ENCODE data around the gene RNASEH2B. TPM values are rescaled to one million over a fixed set of nuclear protein-coding genes. Genes with fewer than 3 reads are reported as not detected.
A peak's percentile ranks its signal among the peaks of the same experiment; 100 is the strongest.

RNASEH2B gene
- total RNA-seq, 1 experiment from 2014 or later: 33.3 TPM

DNA sequence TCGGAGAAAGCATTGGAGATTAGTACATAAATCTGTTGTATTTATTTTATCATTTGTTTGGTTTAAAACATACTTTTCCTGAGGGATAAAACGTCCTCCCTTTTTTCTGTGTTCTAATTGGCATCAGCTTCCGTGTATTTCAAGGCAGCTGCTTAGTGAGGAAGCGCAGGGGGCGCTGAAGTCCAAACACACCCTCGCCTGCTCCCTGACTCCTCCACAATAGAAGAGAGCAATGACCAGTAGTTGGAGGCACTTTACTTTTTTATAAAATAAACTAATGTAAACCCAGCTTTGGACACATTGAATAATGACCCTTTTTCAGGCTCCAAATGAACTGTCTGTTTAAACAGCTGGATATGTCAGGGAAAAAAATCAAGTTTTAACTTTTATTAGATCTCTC, 79.9 kb downstream of the RNASEH2B start:
- H3K27me3 Mint-ChIP-seq (ENCODE audit: low read depth): peaks cover 13% of the 10 kb centered on the region
- H3K4me1 Mint-ChIP-seq: peaks cover 35% of the 10 kb centered on the region
- peaks cover 2% of the 10 kb centered on the region for H3K36me3 Mint-ChIP-seq
- ChIA-PET POLR2A (interaction anchor here (1.1 kb wide), 1 partner anchor 8 kb away, joined by 3 read pairs; no protein-coding TSS in a partner anchor), CTCF (interaction anchor here (0.5 to 1.9 kb wide), 12 partner anchors 20 to 393 kb away, joined by 3 to 9 read pairs (median 5); no protein-coding TSS in a partner anchor)
- TF ChIP-seq JAZF1 (CRISPR knock-in tag; IDR thresholded peaks at IDR 0.05): no peak
- no peak for TF ChIP-seq ZNF396 (CRISPR knock-in tag; IDR thresholded peaks at IDR 0.05; ENCODE audit: borderline replicate concordance)
- TF ChIP-seq SOX15 (CRISPR knock-in tag; IDR thresholded peaks at IDR 0.05): no peak
- TF ChIP-seq NR2C2 (CRISPR knock-in tag; IDR thresholded peaks at IDR 0.05): no peak
- no peak for TF ChIP-seq KAT7 (CRISPR knock-in tag; IDR thresholded peaks at IDR 0.05; ENCODE audit: borderline replicate concordance)
- TF ChIP-seq MAX (CRISPR knock-in tag; IDR thresholded peaks at IDR 0.05): no peak
- TF ChIP-seq CBFB (CRISPR knock-in tag; IDR thresholded peaks at IDR 0.05; ENCODE audit: low read depth): no peak
- TF ChIP-seq, protein P1, sequence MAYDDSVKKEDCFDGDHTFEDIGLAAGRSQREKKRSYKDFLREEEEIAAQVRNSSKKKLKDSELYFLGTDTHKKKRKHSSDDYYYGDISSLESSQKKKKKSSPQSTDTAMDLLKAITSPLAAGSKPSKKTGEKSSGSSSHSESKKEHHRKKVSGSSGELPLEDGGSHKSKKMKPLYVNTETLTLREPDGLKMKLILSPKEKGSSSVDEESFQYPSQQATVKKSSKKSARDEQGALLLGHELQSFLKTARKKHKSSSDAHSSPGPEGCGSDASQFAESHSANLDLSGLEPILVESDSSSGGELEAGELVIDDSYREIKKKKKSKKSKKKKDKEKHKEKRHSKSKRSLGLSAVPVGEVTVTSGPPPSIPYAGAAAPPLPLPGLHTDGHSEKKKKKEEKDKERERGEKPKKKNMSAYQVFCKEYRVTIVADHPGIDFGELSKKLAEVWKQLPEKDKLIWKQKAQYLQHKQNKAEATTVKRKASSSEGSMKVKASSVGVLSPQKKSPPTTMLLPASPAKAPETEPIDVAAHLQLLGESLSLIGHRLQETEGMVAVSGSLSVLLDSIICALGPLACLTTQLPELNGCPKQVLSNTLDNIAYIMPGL (CRISPR knock-in tag; IDR thresholded peaks at IDR 0.05): no peak
- TF ChIP-seq, protein P2, sequence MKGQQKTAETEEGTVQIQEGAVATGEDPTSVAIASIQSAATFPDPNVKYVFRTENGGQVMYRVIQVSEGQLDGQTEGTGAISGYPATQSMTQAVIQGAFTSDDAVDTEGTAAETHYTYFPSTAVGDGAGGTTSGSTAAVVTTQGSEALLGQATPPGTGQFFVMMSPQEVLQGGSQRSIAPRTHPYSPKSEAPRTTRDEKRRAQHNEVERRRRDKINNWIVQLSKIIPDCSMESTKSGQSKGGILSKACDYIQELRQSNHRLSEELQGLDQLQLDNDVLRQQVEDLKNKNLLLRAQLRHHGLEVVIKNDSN (CRISPR knock-in tag; IDR thresholded peaks at IDR 0.05): no peak
- TF ChIP-seq, protein P3, sequence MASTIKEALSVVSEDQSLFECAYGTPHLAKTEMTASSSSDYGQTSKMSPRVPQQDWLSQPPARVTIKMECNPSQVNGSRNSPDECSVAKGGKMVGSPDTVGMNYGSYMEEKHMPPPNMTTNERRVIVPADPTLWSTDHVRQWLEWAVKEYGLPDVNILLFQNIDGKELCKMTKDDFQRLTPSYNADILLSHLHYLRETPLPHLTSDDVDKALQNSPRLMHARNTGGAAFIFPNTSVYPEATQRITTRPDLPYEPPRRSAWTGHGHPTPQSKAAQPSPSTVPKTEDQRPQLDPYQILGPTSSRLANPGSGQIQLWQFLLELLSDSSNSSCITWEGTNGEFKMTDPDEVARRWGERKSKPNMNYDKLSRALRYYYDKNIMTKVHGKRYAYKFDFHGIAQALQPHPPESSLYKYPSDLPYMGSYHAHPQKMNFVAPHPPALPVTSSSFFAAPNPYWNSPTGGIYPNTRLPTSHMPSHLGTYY (CRISPR knock-in tag; IDR thresholded peaks at IDR 0.05): no peak
- TF ChIP-seq, protein P4, sequence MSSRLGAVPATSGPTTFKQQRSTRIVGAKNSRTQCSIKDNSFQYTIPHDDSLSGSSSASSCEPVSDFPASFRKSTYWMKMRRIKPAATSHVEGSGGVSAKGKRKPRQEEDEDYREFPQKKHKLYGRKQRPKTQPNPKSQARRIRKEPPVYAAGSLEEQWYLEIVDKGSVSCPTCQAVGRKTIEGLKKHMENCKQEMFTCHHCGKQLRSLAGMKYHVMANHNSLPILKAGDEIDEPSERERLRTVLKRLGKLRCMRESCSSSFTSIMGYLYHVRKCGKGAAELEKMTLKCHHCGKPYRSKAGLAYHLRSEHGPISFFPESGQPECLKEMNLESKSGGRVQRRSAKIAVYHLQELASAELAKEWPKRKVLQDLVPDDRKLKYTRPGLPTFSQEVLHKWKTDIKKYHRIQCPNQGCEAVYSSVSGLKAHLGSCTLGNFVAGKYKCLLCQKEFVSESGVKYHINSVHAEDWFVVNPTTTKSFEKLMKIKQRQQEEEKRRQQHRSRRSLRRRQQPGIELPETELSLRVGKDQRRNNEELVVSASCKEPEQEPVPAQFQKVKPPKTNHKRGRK (CRISPR knock-in tag; IDR thresholded peaks at IDR 0.05; ENCODE audit: borderline replicate concordance): no peak
- TF ChIP-seq ZNF671 (CRISPR knock-in tag; IDR thresholded peaks at IDR 0.05): no peak
- TF ChIP-seq, protein P5, sequence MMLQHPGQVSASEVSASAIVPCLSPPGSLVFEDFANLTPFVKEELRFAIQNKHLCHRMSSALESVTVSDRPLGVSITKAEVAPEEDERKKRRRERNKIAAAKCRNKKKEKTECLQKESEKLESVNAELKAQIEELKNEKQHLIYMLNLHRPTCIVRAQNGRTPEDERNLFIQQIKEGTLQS (CRISPR knock-in tag; conservative IDR thresholded peaks at IDR 0.05): no peak
- TF ChIP-seq, protein P6, sequence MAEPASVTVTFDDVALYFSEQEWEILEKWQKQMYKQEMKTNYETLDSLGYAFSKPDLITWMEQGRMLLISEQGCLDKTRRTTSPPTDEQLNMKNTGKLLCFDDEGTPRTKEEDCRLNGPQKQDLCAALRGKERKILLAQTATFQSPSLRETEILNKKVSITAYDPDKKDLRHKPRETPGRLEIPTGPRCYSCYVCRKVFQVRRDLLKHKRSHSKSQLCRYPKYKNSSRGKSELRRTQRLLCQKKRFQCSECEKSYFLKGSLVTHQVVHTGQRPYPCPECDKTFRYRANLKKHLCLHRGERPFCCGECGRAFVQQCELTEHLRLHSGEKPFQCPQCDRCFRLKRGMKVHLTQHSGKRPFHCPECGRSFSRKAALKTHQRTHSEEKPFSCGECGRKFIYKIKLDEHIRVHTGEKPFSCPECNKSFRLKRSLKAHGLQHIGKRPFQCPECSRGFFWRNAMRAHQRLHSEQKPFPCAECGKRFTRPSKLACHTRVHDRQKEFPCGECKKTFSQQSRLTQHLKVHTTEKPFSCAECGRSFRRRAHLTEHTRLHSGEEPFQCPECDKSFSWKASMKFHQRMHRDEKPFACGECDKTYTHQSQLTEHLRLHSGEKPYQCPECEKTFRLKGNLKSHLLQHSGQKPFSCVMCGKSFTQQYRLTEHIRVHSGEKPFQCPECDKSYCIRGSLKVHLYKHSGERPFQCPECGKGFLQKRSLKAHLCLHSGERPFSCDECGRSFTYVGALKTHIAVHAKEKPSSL (CRISPR knock-in tag; conservative IDR thresholded peaks at IDR 0.05): no peak
- TF ChIP-seq SMAD4 (CRISPR knock-in tag; IDR thresholded peaks at IDR 0.05): no peak
- TF ChIP-seq NR1H2 (CRISPR knock-in tag; IDR thresholded peaks at IDR 0.05): no peak
- no peak overlapping the region for H3K4me3 Mint-ChIP-seq
- DNase-seq (ENCODE audit: low spot score) (no peak), ATAC-seq (peak; percentile 82)
- H3K9me3 Mint-ChIP-seq: peaks cover 5% of the 10 kb centered on the region
- H3K27ac Mint-ChIP-seq: no peak overlapping the region
